ENCODE results near the gene WDR44.
"Not testable (repeated sequence)": the region's sequence is repeated elsewhere in the genome, so short reads cannot be mapped to it uniquely, and the experiment has no call there.

Gene WDR44

GRCh38 chrX:118345464-118346257, at the start of gene WDR44:
Gene WDR44 (plus strand): TSS chrX:118346106. CDS start chrX:118346504, 398 bp downstream.
- peak; percentile 89 for DNase-seq

GRCh38 chrX:118305827-118306226, 40.1 kb upstream of the WDR44 start:
- not testable (repeated sequence) for DNase-seq

GRCh38 chrX:118315529-118315928, 30.4 kb upstream of the WDR44 start:
- DNase-seq: no peak

- DNase-seq: no peak
These were observed 21.3 kb upstream of the WDR44 start for GRCh38 chrX:118324588-118324987.

GRCh38 chrX:118325453-118325852, 20.5 kb upstream of the WDR44 start:
- no peak for DNase-seq

GRCh38 chrX:118329175-118329574, 16.7 kb upstream of the WDR44 start:
- DNase-seq: no peak

GRCh38 chrX:118337687-118338086, 8.2 kb upstream of the WDR44 start:
- DNase-seq: no peak

GRCh38 chrX:118338930-118339329, 7.0 kb upstream of the WDR44 start:
- DNase-seq: no peak

- DNase-seq: no peak
These were observed 852 bp upstream of the WDR44 start for GRCh38 chrX:118345045-118345463.

GRCh38 chrX:118346258-118347094, 570 bp downstream of the WDR44 start:
- DNase-seq: peak; percentile 57

- no peak for DNase-seq
These were observed 1.2 kb downstream of the WDR44 start for GRCh38 chrX:118347131-118347530.

- DNase-seq: no peak
These were observed 1.8 kb downstream of the WDR44 start for GRCh38 chrX:118347736-118348135.

GRCh38 chrX:118348186-118348810, 2.4 kb downstream of the WDR44 start:
- DNase-seq: no peak

GRCh38 chrX:118349188-118349587, 3.3 kb downstream of the WDR44 start:
- DNase-seq: no peak

GRCh38 chrX:118350221-118350620, 4.3 kb downstream of the WDR44 start:
- no peak for DNase-seq

- DNase-seq: no peak
These were observed 4.8 kb downstream of the WDR44 start for GRCh38 chrX:118350706-118351105.

GRCh38 chrX:118352566-118352965, 6.7 kb downstream of the WDR44 start:
- no peak for DNase-seq

GRCh38 chrX:118353081-118353850, 7.4 kb downstream of the WDR44 start:
- no peak for DNase-seq

GRCh38 chrX:118355225-118355920, 9.5 kb downstream of the WDR44 start:
- DNase-seq: no peak

- DNase-seq: no peak
These were observed 10.3 kb downstream of the WDR44 start for GRCh38 chrX:118356154-118356701.

GRCh38 chrX:118360429-118361125, 14.7 kb downstream of the WDR44 start:
- DNase-seq: no peak
